ENCODE data around the gene CACFD1.

GRCh38 chr9:133474215-133474614 lies 14.4 kb downstream of the CACFD1 start:
- no peak for TF ChIP-seq CTCF (IDR thresholded peaks at IDR 0.05)
- TF ChIP-seq ZFX (IDR thresholded peaks at IDR 0.05; ENCODE audit: borderline replicate concordance): no peak
